ENCODE data around the gene TMEM184B. TPM values are rescaled to one million over a fixed set of nuclear protein-coding genes. Genes with fewer than 3 reads are reported as not detected.

TMEM184B gene
- total RNA-seq, 1 experiment from 2014 or later, result 192 TPM

DNA sequence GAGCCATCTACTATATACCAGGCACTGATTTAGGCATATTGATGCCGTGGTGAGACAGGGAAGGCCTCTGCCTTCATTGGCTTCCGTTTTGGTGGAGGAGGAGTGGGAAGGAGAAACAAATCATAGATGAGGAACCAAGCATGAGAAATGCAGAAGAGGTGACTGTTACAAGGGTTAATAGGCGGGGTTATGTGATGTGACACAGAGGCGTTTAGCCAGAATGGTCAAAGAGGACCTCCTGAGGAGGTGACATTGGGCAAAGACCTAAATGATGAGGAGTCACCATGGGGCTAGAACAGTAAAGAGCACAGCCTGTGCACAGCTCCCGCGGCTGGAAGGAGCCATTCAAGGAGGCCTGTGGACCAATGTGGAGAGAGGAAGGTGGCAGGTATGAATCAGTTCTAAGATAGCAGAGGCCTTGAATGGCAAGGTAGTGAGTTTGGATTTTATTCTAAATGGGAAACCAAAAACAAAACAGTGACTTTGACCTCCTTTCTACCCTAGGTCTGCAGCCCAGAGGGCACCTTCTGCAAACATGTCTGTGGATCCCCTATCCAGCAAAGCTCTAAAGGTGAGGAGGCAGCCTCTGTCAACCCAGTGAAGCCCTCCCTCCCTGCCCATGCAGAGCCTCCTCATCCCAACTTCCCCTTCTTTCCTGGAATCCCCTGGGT lies 59.4 kb downstream of the TMEM184B start:
- Histone ChIP-seq H3K9me2 (ENCODE audit: insufficient read depth) (no peaks in the 10 kb centered on the region), H4K20me1 (ENCODE audit: insufficient read depth) (peaks cover 54% of the 10 kb centered on the region), H3K4me3 (no peak overlapping the region), H3K4me1 (replicated peaks; ENCODE audit: insufficient read depth) (peaks cover 28% of the 10 kb centered on the region), H3K27ac (no peak overlapping the region), H3K9me3 (ENCODE audit: insufficient read depth, low read depth) (no peaks in the 10 kb centered on the region), H3K4me2 (no peak overlapping the region), H3K79me2 (ENCODE audit: low read depth) (peaks cover 49% of the 10 kb centered on the region), H3F3A (ENCODE audit: insufficient read depth, low read depth) (peaks cover 65% of the 10 kb centered on the region), H3K27me3 (ENCODE audit: insufficient read depth, low read depth) (no peaks in the 10 kb centered on the region), H3K36me3 (ENCODE audit: low read depth) (peaks cover 14% of the 10 kb centered on the region; the same call in 1 of the 2 replicates), H2AFZ (no peak overlapping the region)
- no peak for DNase-seq
- POLR2A ChIA-PET (ENCODE audit: unreplicated experiment), result no interaction called here
- BruUV-seq (replicated peaks), result no TSS peak
- TF ChIP-seq, protein P1, sequence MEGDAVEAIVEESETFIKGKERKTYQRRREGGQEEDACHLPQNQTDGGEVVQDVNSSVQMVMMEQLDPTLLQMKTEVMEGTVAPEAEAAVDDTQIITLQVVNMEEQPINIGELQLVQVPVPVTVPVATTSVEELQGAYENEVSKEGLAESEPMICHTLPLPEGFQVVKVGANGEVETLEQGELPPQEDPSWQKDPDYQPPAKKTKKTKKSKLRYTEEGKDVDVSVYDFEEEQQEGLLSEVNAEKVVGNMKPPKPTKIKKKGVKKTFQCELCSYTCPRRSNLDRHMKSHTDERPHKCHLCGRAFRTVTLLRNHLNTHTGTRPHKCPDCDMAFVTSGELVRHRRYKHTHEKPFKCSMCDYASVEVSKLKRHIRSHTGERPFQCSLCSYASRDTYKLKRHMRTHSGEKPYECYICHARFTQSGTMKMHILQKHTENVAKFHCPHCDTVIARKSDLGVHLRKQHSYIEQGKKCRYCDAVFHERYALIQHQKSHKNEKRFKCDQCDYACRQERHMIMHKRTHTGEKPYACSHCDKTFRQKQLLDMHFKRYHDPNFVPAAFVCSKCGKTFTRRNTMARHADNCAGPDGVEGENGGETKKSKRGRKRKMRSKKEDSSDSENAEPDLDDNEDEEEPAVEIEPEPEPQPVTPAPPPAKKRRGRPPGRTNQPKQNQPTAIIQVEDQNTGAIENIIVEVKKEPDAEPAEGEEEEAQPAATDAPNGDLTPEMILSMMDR (conservative IDR thresholded peaks at IDR 0.05), result no peak
- no peak for TF ChIP-seq EZH2 (IDR thresholded peaks at IDR 0.05; ENCODE audit: low read depth)
- intact Hi-C loops (cut with micrococcal nuclease; ENCODE audit: unreplicated experiment), result no loop called here
- CTCF ChIA-PET, result no interaction called here

DNA sequence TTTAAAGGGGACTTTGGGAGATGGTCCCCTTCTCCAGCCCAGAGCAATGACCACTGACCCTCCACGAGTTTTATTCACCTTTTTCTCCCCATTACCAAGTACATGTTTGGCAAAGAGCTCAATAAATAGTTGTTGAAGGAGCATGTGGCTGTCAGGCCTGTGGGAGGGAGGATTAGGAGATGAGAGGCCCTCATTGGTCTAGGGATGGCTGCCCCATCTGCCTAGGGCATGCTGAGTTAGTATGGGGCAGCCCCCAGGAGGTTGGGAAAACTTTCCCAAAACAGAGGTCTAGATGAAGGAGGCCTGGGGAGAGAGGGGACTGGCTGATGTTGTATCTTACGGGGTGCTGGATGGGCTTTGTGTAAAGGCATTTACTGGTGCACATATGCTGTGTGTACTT lies 60.4 kb downstream of the TMEM184B start:
- peaks cover 64% of the 10 kb centered on the region for H4K20me1 ChIP-seq (ENCODE audit: insufficient read depth)
- intact Hi-C loops (cut with micrococcal nuclease; ENCODE audit: unreplicated experiment), result no loop called here
- CTCF ChIA-PET, result no interaction called here
- H3K79me2 ChIP-seq (ENCODE audit: low read depth), result peaks cover 59% of the 10 kb centered on the region
- POLR2A ChIA-PET (ENCODE audit: unreplicated experiment), result no interaction called here
- no peak overlapping the region for H3K4me3 ChIP-seq
- no peak overlapping the region for H3K27ac ChIP-seq
- no peaks in the 10 kb centered on the region for H3K9me2 ChIP-seq (ENCODE audit: insufficient read depth)
- TF ChIP-seq EZH2 (IDR thresholded peaks at IDR 0.05; ENCODE audit: low read depth), result no peak
- TF ChIP-seq, protein P1 (conservative IDR thresholded peaks at IDR 0.05), result no peak
- BruUV-seq (replicated peaks), result no TSS peak
- H3K4me1 ChIP-seq (replicated peaks; ENCODE audit: insufficient read depth), result peaks cover 18% of the 10 kb centered on the region
- H3K4me2 ChIP-seq, result no peak overlapping the region
- H3K27me3 ChIP-seq (ENCODE audit: insufficient read depth, low read depth), result no peaks in the 10 kb centered on the region
- H3K36me3 ChIP-seq (ENCODE audit: low read depth), result peaks cover 21% of the 10 kb centered on the region; the same call in 1 of the 2 replicates
- H3F3A ChIP-seq (ENCODE audit: insufficient read depth, low read depth), result peaks cover 57% of the 10 kb centered on the region
- no peak for DNase-seq
- no peaks in the 10 kb centered on the region for H3K9me3 ChIP-seq (ENCODE audit: insufficient read depth, low read depth)
- H2AFZ ChIP-seq, result no peak overlapping the region

DNA sequence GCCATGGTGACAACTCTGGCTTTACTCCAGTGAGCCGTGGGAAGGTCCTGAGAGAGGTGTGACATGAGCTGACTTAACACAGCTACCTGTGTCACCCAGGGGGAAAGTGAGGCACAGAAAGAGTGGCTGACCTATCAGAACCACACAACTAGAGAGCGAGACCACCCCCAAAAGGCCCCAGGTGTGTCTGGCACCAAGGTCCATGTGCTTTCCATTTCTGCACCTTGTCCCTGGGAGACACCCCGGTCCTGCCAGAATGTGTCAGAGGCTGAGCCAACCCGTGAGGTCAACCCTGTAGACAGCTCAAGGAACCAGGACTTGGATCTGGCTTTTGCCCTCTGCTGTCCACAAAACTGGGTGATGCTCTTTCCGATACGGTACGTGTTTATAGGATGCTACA lies 61.3 kb downstream of the TMEM184B start:
- POLR2A ChIA-PET (ENCODE audit: unreplicated experiment), result no interaction called here
- CTCF ChIA-PET, result no interaction called here

More for the DNA sequence above, 61.3 kb downstream of the TMEM184B start:
- H3K79me2 ChIP-seq (ENCODE audit: low read depth), result peaks cover 67% of the 10 kb centered on the region
- peaks cover 18% of the 10 kb centered on the region; the same call in 1 of the 2 replicates for H3K36me3 ChIP-seq (ENCODE audit: low read depth)
- no peak for TF ChIP-seq EZH2 (IDR thresholded peaks at IDR 0.05; ENCODE audit: low read depth)
- TF ChIP-seq, protein P1 (conservative IDR thresholded peaks at IDR 0.05), result no peak
- no peak overlapping the region for H3K27ac ChIP-seq
- intact Hi-C loops (cut with micrococcal nuclease; ENCODE audit: unreplicated experiment), result no loop called here
- peaks cover 18% of the 10 kb centered on the region for H3K4me1 ChIP-seq (replicated peaks; ENCODE audit: insufficient read depth)
- H3K9me3 ChIP-seq (ENCODE audit: insufficient read depth, low read depth), result no peaks in the 10 kb centered on the region
- peaks cover 55% of the 10 kb centered on the region for H3F3A ChIP-seq (ENCODE audit: insufficient read depth, low read depth)
- peaks cover 68% of the 10 kb centered on the region for H4K20me1 ChIP-seq (ENCODE audit: insufficient read depth)
- no peaks in the 10 kb centered on the region for H3K9me2 ChIP-seq (ENCODE audit: insufficient read depth)
- BruUV-seq (replicated peaks), result no TSS peak
- no peak overlapping the region for H3K4me2 ChIP-seq
- H3K4me3 ChIP-seq, result no peak overlapping the region
- no peak for DNase-seq
- H2AFZ ChIP-seq, result no peak overlapping the region
- H3K27me3 ChIP-seq (ENCODE audit: insufficient read depth, low read depth), result no peaks in the 10 kb centered on the region

All from PC-9 (cell line).